Left ventricle myocardium inferior (tissue), 1 donor: ENCODE results near the gene FLYWCH1. TPM values are rescaled to one million over a fixed set of nuclear protein-coding genes. Genes with fewer than 3 reads are reported as not detected.

Source experiments
- DNase-seq: peaks from one replicate; pipeline ENCODE4 v3.0.0-alpha.2; 2020
- H3K27ac ChIP-seq: fragments of 200-600 bp; replicated peaks from 2 replicates; pipeline ENCODE4 v1.8.0; 2021
- H3K27me3 ChIP-seq: fragments of 200-600 bp; 2 replicates; pipeline ENCODE4 v1.8.0; 2021; ENCODE audit warnings: low read depth
- H3K36me3 ChIP-seq: fragments of 200-600 bp; 2 replicates; pipeline ENCODE4 v1.8.0; 2021
- H3K4me1 ChIP-seq: fragments of 200-600 bp; 2 replicates; pipeline ENCODE4 v1.8.0; 2021
- H3K4me3 ChIP-seq: fragments of 200-600 bp; 2 replicates; pipeline ENCODE4 v1.8.0; 2021; ENCODE audit warnings: mild to moderate bottlenecking, moderate library complexity
- H3K9me3 ChIP-seq: fragments of 200-600 bp; replicated peaks from 2 replicates; pipeline ENCODE4 v1.8.0; 2021
- CTCF ChIP-seq: fragments of 200-600 bp; IDR thresholded peaks from 2 replicates; pipeline ENCODE4 v1.8.0; 2021; ENCODE audit warnings: antibody characterized with exemption, mild to moderate bottlenecking, borderline replicate concordance
- intact Hi-C: fragments of 100-400 bp; cut with micrococcal nuclease; formaldehyde crosslinking; loops from one replicate; pipeline ENCODE4 v1.11.0; 2022
- total RNA-seq: library from RNA; stranded (reverse); fragmentation: NEBNext Ultra II Directional; extraction: Animal tissue kit (Norgen Biotek cat#: 25700); gene quantifications from one replicate; pipeline ENCODE4 v1.2.1, GENCODE V29; 2021
- donor health status: DM: no; HTN: yes; CAD: no; lungs with severe emphysema.

FLYWCH1 gene
- total RNA-seq, 1 donor from 2014 or later: 35.7 TPM

- Histone ChIP-seq H3K27me3 (no peaks in the 10 kb centered on the region), H3K4me1 (peaks cover 10% of the 10 kb centered on the region), H3K27ac (no peak overlapping the region), H3K4me3 (no peak overlapping the region), H3K36me3 (peaks cover 41% of the 10 kb centered on the region), H3K9me3 (no peaks in the 10 kb centered on the region)
- intact Hi-C loops: no loop called here
- no peak for TF ChIP-seq CTCF
- DNase-seq: no peak
Measured at GRCh38 chr16:2895813-2896212, 15.9 kb upstream of the FLYWCH1 start.

DNA sequence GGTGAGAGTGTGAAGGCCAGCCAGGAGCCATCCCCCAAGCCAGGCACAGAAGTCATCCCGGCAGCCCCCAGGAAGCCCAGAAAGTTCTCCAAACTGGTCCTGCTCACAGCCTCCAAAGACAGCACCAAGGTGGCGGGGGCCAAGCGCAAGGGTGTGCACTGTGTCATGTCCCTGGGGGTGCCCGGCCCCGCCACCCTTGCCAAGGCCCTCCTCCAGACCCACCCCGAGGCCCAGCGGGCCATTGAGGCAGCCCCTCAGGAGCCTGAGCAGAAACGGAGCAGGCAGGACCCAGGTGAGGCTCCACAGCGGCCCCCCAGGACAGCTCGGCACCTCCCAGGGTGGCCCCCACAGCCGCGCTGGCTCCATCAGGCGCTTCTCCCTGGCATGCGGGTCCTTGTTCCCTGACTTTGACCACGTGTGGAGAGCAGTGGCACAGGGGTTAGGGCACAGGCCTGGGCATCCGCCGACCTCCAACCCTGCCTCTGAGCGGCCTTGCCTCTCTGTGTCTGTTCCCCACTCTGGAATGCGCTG lies 15.2 kb upstream of the FLYWCH1 start:
- Histone ChIP-seq H3K4me3 (no peak overlapping the region), H3K36me3 (peaks cover 44% of the 10 kb centered on the region), H3K27me3 (no peaks in the 10 kb centered on the region), H3K27ac (no peak overlapping the region), H3K4me1 (peaks cover 3% of the 10 kb centered on the region), H3K9me3 (no peaks in the 10 kb centered on the region)
- intact Hi-C loops: no loop called here
- TF ChIP-seq CTCF: no peak
- no peak for DNase-seq

DNA sequence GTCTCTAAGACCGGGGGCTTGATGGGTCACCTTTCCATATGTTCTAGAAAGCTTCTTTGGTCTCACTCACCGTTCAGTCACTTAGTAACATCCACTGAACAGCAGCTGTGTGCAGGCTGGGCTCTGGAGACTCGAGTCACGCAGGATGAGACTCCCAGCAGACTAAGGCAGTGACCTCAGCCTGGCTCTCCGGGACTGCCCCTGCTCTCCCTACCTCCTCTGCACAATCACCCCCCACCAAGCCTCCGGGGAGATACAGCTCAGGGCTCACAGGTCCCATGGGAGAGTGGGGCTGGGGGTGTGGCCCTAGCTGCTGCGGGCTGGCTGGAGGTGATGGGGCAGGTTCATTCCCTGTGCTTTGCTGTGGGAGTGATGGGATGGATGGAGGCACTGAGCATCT lies 14.6 kb upstream of the FLYWCH1 start:
- H3K4me3 ChIP-seq: no peak overlapping the region
- intact Hi-C loops: no loop called here
- no peak for TF ChIP-seq CTCF
- H3K27ac ChIP-seq: no peak overlapping the region
- peaks cover 44% of the 10 kb centered on the region for H3K36me3 ChIP-seq
- no peak for DNase-seq
- H3K27me3 ChIP-seq: no peaks in the 10 kb centered on the region
- H3K9me3 ChIP-seq: no peaks in the 10 kb centered on the region
- H3K4me1 ChIP-seq: no peaks in the 10 kb centered on the region

GRCh38 chr16:2898831-2899563 lies 12.7 kb upstream of the FLYWCH1 start:
- no peaks in the 10 kb centered on the region for H3K27me3 ChIP-seq
- TF ChIP-seq CTCF: no peak
- H3K27ac ChIP-seq: no peak overlapping the region
- no peak overlapping the region for H3K4me3 ChIP-seq
- H3K4me1 ChIP-seq: peaks cover 8% of the 10 kb centered on the region
- intact Hi-C loops: no loop called here
- H3K9me3 ChIP-seq: no peaks in the 10 kb centered on the region
- DNase-seq: no peak
- H3K36me3 ChIP-seq: peaks cover 44% of the 10 kb centered on the region

DNA sequence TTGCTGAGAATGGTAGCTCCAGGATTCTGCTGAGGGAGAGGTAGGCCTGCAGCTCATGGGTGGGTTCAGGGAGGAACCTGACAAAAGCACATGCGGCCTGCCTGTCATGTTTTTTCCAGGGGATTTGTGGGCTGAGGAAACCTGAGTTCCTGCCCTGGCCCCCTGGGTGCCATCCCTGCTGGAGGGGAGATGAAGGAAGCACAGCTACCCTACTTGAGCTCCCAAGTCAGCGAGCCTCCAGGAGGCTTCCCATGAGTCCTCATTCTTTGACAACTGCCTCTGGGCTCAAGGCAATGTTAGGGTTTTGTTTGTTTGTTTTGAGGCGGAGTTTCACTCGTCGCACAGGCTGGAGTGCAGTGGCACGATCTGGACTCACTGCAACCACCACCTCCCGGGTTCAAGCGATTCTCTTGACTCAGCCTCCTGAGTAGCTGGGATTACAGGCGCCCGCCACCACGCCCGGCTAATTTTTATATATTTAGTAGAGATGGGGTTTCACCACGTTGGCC lies 12.1 kb upstream of the FLYWCH1 start:
- intact Hi-C loops: no loop called here
- Histone ChIP-seq H3K4me1 (peaks cover 13% of the 10 kb centered on the region), H3K27me3 (no peaks in the 10 kb centered on the region), H3K27ac (no peak overlapping the region), H3K36me3 (peaks cover 44% of the 10 kb centered on the region), H3K9me3 (no peaks in the 10 kb centered on the region), H3K4me3 (no peak overlapping the region)
- no peak for DNase-seq
- TF ChIP-seq CTCF: no peak
